SK-N-SH (cell line): ENCODE results near the gene SC5D.

Experiments used
- POLR2AphosphoS5 ChIP-seq: IDR thresholded peaks from 2 replicates; pipeline ENCODE4 v1.6.1; 2012; ENCODE audit warnings: low read depth, low read length
- RFX5 ChIP-seq: IDR thresholded peaks from 2 replicates; pipeline ENCODE4 v1.6.1; 2012; ENCODE audit warnings: mild to moderate bottlenecking, improper control_type of control experiment, low read length

DNA sequence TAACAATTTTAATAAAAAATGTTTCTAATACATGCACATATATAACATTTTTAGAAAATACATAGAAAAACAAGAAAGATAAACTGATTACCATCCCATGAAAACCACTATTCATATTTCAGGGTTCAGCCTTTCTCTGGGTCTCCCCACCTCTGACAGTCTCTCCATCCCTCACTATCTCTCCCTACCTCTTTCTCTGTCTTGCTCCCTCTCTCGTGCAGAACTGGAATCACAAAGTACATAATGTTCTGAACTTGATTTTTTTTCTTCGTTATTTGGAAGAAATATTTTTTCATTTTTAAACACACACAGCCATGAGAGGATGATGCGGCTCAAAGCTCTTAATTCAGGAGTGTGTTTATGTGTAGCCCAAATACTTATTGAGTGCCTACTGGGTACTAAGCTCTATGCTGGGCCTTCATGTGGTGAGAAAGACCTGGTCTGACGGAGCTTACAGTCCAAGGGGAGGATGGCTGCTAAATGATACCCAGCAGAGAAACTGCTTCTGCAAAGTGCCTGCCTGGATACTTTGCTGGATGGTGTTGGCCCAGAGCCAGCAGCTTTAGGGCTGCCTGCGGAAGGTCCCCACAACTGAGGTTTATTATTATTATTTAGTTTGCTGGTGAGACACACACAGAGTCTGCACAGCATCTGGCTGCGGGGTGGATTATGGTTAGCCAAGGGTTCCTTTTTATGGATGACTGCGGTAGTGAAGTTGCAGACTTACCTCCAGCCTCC lies 42.6 kb downstream of the SC5D start:
- TF ChIP-seq POLR2AphosphoS5 (no peak), RFX5 (no peak)
